ENCODE data around the gene BRAF.
"Not testable (repeated sequence)": the region's sequence is repeated elsewhere in the genome, so short reads cannot be mapped to it uniquely, and the experiment has no call there.

Gene BRAF

GRCh38 chr7:140917258-140917657 lies 7.5 kb downstream of the BRAF start:
- DNase-seq = no peak

GRCh38 chr7:140915935-140916555 lies 8.7 kb downstream of the BRAF start:
- DNase-seq = no peak

DNA sequence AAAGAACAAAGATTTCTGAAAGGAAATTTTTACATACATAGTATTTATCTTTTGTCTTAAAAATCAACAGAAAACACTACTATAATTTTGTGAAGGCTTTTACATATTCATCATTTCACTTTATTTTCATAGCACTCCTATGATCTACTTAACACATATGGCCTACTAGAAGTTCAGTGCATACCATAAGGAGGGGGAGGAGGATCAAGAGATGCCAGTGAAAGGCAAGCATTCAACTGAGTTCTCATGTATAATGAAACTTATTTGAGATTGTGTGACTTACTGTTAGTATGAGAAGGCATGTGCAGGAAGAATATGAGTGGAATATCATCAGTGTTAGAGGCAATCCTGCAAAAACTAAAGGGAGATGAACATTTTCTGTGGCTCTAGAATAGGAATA lies 10.6 kb downstream of the BRAF start:
- no peak for DNase-seq

DNA sequence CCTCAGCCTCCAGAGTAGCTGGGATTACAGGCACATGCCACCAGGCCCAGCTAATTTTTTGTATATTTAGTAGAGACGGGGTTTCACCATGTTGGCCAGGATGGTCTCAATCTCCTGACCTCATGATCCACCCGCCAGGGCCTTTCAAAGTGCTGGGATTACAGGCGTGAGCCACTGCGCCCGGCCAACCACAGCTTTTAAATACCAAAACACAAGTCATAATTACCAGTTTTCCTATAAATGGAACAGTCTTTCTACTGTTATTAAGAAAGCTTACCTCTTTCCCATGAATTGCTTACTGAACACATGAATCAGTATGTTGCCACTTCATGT lies 11.2 kb downstream of the BRAF start:
- DNase-seq = not testable (repeated sequence)

DNA sequence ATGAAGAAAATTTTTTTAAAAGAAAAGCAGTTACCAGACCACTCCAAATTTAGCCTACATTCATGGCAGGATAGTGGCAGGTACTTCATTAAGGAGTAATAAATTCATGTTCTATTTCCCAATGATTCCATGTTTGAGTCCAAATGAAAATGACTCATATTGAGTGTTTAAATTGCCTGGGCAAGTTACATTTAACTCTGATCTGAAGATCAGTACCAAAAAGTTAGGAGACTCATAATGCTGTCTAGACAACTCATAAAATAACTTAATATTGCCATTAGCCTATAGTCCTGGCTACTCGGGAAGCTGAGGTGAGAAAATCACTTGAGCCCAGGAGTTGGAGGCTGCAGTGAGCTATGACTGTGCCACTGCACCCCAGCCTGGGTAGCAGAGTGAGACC lies 13.0 kb downstream of the BRAF start:
- no peak for DNase-seq

DNA sequence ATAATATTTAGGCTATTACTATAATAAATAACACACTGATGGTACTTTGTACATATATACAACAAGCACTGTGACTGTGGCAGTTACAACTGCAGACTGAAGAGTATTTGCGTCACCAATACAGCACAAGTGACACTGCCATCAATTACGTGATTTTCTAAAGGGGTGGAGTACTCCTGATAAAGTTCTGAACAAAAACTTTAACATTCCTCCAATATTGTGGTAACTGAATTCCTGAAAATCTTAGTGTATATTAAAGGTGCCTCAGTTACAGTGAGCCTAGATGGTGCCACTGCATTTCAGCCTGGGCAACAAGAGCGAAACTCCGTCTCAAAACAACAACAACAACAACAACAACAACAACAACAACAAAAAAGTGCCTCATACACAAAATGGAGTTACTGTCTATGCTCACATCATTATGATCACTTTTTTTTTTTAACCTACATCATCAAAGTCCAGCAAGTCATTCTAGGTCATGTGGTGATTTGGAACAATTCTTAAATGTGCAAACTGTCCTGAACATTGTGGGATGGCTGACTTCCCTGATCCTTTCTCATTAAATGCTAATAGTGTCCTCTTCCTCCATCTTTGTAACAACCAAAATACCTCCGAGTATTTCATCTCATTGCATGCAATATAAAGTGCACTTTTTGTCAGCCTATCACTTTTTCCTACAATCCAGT lies 15.1 kb downstream of the BRAF start:
- DNase-seq = no peak

- no peak for DNase-seq
Measured at GRCh38 chr7:140908361-140908760, 16.4 kb downstream of the BRAF start.

DNA sequence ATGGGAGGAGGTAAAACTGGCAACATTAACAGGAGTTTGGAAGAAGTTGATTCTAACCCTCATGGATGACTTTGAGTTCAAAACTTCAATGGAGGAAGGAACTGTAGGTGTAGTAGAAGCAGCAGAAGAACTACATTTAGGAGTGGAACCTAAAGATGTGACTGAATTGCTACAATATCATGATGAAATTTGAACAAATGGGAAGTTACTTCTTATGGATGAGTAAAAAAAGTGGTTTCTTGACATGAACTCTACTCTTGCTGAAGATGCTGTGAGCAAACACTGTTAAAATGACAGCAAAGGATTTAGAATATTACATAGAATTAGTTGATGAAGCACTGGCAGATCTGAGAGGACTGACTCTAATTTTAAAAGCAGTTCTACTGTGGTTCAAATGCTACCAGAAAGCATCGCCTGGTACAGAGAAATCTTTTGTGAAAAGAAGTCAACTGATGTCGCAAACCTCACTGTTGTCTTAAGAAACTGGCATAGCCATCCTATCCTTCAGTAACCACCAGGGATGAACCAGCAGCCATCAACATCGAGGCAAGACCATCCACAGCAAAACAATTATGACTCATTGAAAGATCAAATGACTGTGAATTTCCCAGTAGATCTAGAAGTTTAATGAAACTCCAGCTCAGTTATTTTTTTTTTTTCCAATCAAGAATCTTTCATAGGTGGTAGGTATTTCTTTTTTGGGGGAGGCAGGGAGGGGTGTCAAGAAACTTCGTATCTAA lies 20.8 kb downstream of the BRAF start:
- DNase-seq = no peak

- DNase-seq = no peak
Measured at GRCh38 chr7:140902303-140902953, 22.3 kb downstream of the BRAF start.

DNA sequence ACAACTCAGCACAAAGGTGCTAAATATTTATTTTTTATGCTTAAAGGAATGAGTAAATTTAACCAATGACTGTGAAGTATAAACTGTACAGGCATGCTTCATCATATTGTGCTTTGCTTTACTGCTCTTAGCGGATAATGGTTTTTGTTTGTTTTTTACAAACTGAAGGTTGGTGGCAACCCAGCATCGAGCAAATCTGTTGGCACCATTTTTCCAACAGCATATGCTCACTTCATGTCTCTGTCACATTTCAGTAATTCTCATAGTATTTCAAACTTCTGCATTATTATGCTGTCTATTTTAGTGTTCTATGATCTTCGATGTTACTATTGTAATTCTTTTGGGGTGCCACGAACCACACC lies 22.8 kb downstream of the BRAF start:
- DNase-seq = no peak

DNA sequence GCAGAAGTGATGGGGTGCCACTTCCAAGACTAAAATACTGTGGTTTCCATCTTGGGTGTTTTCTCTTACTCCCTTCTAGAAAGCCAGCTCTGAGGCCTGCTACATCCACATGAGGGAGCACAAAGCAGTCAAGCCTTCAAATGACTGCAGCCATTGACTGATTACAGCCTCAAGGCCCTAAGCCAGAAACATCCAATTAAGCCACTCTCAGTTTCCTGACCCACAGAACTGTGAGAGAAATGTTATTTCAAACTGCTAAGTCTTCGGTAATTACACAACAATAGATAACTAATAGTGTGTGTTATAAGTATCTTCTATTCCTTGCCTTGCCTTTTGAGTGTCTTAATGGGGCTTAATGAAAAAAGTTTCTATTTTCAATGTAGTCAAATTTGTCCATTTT lies 24.8 kb downstream of the BRAF start:
- DNase-seq = no peak

- DNase-seq = no peak
Measured at GRCh38 chr7:140898786-140899536, 25.8 kb downstream of the BRAF start.

DNA sequence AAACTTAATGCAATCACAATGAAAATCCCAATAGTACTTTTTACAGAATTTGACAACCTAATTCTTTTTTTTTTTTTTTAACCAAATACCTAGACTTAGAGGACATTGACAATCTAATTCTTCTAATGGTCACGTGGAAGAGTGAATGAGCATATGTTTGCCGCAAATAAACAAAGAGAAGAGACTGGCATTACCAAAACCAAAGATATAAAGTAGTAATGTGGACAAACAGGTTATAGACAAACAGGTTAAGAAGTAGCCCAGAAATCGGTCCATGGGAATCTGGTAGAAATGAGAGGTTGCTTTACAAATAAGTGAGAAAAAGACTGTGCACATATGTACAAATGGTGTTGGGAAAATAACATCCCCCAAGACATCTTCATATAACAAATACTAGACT lies 27.7 kb downstream of the BRAF start:
- DNase-seq = no peak

- DNase-seq = no peak
Measured at GRCh38 chr7:140889645-140890044, 35.1 kb downstream of the BRAF start.

DNA sequence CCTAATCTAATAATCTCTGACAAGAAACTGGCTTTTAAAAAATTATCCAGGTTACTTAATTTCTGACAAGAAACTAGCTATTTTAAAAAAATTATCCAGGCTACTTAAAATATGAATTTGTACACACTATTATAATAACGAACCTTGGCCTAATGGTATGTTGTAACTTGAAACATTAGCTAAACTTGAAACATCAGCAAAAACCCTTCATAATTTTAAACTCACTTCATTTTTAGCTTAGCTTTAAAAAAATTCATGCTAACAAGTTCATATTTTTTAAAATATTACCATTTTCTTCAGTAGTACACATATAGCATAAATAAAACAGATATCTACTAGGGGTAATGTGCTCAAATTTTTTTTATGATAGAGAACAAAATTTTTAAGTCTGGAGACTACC lies 35.6 kb downstream of the BRAF start:
- DNase-seq = no peak

DNA sequence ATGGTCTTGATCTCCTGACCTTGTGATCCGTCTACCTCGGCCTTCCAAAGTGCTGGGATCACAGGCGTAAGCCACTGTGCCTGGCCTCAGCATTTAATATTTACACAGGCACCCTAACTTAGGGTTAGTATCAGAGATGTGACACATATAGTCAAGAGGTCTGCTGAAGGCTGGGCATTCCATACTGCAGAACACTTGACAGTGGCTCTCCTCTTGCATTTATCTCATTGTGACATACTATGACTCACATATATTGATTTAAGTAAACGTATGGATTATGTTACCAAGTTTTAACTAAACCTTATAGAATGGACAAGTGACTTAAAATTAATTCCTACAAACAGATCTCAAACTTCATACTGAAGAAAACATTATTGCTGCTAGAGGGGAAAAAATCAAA lies 36.6 kb downstream of the BRAF start:
- DNase-seq = no peak

GRCh38 chr7:140885735-140886334 lies 38.9 kb downstream of the BRAF start:
- no peak for DNase-seq

GRCh38 chr7:140883378-140883777 lies 41.4 kb downstream of the BRAF start:
- no peak for DNase-seq

GRCh38 chr7:140882834-140883233 lies 41.9 kb downstream of the BRAF start:
- not testable (repeated sequence) for DNase-seq

GRCh38 chr7:140881507-140882228 lies 43.1 kb downstream of the BRAF start:
- no peak for DNase-seq

DNA sequence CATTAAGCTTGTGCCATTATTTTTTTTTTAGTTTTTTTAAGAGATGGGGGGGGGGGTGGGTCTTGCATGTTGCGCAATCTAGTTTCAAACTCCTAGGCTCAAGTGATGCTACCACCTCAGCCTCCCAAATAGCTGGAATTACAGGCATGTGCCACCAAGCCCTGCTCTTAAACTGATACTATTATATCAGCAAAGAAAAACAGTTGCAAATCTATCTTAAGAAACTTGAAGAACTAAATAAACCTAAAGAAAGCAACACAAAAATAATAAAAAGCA lies 47.5 kb downstream of the BRAF start:
- no peak for DNase-seq

GRCh38 chr7:140876519-140877248 lies 48.0 kb downstream of the BRAF start:
- no peak for DNase-seq
